Activated CD4-positive, CD25-positive, alpha-beta regulatory T cell treated with anti-CD3 and anti-CD28 coated beads, Interleukin-2, amount 50 U/mL, for 16 hours (primary cell): ENCODE results near the gene CNGA4.
"Not testable (repeated sequence)": the region's sequence is repeated elsewhere in the genome, so short reads cannot be mapped to it uniquely, and the experiment has no call there.

Experiments
- DNase-seq: peaks from one replicate; pipeline ENCODE4 v3.0.0-alpha.2; 2020; ENCODE audit warnings: low read depth, low spot score

The CNGA4 gene

DNA sequence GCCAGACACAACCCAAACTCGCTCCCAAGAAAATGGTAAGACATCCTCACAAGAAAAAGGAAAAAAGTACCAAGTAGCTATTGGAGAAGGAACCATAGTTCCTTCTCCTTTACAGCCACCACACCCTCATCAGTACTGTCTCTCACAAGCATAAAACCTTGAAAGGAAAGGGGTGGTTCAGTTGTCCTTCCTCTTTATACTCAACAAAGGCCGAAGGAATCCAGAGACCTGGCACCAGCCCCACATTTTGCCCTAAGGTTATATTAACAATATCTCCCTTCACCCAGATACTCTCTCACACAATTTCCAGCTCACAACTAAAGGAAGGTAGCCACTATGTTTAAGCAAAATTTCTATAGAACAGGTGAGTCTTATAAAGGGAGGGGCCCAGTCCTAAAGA is 13.0 kb upstream of the CNGA4 start:
- DNase-seq, result no peak

DNA sequence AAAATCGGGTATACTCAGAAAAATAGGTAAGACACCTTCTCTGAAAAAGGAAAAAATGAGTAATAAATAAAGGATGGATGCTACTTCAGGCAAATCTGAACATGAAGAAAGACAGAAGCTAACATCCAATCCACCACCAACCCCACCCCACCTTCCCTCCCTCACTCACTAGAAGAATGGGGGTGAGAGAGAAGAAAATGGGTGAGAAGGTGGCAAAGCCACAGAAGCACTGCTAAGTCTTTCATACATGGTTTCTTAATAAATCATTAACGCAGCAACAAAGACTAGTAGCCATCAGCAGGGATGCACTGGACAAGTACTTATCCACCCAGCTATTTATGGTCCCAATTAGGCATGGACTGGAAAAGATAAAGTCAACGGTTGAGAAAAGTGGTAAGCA is 10.4 kb upstream of the CNGA4 start:
- DNase-seq, result no peak

DNA sequence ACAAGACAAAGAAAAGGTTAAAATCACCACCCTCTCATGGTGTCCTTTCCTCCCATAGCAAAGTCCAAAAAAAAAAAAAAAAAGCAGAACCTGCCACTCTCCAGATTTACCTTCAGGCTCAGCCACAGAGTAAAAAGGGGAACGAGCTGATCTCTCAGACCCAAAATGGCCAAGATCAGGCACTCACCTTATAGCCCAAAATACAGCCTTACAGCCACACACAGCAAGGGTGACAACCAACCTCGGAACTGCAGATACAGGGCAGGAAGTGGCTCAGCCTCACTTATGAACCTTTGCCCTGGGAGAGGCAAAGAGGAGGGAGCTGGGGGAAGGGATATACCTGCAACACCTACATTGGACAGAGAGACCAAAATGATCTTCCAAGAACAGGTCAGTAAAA is 9.0 kb upstream of the CNGA4 start:
- DNase-seq, result no peak

DNA sequence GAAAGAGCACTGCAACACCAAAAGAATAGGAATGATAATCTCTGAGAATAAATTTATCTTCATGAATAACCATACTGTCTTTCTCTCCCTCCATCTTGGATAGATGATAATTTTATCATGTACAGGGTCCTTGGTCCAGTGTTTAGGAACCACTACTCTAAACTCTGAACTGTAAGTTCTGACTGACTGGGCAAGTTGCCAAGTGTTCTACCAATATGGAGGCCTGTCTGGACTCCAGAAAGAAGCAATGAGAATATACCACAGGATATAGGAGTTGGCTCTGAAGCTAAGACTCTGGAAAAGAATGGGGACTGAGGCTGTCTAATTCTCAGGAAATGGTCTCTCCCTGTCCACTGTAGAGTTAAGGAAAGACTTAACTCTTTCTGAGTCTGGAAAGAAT is 6.0 kb upstream of the CNGA4 start:
- no peak for DNase-seq

DNA sequence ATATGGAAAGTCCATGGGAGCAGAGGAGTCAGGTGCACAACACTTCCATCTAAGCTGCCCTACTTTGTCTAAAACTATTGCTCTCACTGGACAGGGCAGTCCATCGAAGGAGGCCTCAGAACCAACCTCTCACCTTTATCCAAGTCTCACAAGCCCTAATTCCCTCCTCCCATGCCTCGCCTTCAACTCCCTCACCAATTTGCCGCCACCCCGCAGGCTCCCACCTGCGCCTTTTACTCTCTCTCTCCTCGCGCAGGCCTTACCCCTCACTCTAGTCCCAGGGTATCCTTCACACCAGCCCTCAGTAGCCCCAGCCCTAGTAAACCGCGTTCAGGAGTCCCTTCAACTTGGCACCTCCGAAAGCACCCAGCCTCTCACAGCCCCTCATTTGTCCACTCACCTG is 4.9 kb upstream of the CNGA4 start:
- DNase-seq, result no peak

DNA sequence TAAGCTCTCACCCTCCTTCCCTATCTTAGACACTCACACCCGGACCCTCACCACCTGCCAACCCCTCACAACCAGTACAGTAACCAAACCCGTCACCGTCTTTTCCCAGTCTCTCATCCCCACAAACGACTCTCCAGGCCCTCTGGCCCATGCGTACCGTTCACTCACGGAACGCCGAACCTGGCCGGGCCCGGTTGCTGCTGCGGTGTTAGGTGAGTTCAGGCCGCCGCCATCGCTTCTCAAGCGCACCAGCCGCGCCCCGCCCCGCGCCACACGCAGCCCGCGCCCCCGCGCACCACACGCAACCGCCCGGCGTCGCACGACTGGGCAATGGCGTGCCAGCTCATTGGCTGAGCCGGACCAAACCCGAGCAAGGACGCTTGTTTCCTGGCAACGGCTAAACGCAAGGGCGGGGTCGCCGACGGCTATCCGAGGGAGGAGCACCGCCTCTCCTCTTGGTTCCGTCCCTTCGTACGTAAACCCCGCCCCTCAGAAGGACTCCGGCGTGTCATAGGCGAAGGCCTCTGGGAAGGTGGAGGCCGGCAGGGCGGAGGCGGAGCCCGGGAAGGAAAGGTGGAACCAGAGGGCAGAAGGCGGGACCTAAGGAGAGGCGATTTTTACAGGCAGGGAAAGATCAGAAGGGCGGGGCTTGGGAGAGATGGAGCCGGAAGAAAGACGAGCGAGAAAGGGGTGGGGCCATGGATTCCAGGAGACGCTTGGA is 4.3 kb upstream of the CNGA4 start, which contains the start of gene FHIP1B:
TSS of gene FHIP1B (minus strand) at position 250 of the 721 bp plus-strand sequence. CDS start 10,120 bp downstream, outside the sequence.
- peak; percentile 98 for DNase-seq

DNA sequence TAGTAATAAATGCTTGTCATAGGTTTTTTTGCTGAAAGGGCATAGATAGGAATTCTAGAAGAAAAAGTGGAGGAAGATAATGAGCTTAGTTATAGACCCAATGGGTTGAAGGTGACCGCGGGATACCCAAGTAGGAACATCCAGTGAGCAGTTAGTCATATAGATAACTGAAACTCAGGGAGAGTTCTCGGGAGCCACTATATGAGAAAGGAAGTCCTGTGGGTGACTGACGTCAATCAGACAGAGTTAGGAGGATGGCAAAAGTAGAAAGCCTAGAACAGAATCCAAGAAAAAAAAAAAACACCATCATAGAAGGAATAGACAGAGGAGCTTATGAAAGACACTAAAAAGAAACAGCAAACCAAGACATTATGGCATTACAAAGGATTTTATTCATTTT is 1.6 kb upstream of the CNGA4 start:
- DNase-seq, result no peak

DNA sequence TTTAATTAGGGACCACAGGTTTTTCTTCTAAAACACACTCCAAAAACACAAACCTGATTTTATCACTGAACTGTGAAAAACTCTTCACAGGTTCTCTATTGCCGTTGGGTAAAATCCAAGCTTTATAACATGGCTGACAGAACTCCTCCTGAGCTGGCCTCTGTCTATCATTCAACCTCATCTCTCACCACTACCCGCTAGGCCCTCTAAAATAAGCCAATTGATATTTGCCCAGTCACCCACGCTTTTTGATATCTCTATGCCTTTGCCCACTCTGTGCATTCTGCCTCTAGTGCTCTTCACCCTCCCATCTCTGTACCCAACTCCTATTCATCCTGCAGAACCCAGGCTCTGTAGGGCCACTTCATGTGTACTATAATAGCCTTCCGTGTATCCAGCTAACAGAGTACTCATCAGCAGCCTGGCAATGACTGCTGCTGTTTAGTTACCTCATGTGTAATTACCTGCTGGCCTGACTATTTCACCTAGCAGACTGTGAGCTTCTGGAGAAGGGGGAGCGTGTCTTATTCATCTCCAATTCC is 1.1 kb upstream of the CNGA4 start:
- no peak for DNase-seq

DNA sequence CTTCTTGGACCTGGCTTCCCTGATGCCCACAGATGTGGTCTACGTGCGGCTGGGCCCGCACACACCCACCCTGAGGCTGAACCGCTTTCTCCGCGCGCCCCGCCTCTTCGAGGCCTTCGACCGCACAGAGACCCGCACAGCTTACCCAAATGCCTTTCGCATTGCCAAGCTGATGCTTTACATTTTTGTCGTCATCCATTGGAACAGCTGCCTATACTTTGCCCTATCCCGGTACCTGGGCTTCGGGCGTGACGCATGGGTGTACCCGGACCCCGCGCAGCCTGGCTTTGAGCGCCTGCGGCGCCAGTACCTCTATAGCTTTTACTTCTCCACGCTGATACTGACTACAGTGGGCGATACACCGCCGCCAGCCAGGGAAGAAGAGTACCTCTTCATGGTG is 1.2 kb downstream of the CNGA4 start:
- DNase-seq, result no peak

DNA sequence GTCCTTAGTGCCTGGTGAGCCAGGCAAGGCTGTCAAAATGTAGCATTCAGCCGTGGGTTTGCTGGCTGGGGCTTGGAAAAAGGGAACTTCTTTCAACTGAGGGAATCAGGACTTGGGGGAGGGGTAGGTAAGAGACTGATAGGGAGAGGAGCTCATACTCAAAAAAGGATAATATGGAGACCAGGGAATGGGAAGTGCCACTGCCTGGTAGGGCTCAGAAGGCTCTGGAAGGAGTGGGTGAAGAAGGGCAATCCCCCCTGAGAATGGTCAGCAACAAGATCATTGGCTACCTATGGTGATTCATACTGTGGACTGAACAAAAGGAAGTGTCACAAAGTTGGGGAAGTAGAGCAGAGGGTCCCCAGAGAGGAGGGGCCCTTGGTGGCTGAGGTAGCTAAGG is 1.9 kb downstream of the CNGA4 start:
- DNase-seq, result no peak

DNA sequence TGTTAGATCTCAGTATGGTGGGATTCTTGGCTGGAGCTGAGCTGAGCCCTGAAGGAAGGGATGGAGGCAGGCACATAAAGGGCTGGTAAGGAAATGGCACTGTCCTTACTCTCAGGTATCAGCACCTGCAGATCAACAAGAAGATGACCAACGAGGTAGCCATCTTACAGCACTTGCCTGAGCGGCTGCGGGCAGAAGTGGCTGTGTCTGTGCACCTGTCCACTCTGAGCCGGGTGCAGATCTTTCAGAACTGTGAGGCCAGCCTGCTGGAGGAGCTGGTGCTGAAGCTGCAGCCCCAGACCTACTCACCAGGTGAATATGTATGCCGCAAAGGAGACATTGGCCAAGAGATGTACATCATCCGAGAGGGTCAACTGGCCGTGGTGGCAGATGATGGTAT is 2.4 kb downstream of the CNGA4 start:
- no peak for DNase-seq

DNA sequence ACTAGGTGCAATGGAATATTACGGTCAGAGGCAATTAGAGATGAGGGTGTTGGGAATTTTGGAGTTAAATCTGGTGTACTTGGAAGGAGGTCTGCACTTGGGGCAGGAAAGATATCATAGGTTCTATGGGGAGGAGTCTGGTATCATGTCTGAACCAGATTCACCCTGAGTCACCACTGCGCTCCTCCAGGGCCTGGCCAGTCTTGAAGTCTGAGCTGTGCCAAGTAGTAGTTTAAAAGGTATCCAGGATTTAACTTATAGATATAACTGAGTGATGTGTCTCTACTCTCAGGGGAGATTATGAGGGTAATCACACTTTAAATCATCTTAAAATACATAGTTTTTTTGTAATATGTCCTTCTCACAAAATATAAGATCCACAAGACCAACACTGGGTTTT is 6.6 kb downstream of the CNGA4 start:
- DNase-seq, result no peak

DNA sequence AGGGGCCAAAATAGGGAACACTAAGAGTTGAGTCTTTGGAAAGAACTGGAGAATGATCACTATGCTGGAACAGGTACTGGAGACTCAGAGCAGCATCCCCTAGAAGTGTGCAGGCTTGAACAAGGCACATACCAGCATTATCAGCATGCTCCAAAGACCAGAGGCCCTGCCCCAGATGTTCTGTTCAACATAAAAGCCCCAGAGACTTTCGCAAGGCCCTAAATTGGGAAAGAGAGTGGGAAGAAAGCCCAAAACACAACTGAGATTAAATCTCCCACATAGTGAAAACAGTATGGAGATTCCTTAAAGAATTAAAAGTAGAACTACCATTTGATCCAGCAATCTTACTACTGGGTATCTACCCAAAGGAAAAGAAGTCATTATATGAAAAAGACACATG is 9.4 kb downstream of the CNGA4 start:
- DNase-seq, result no peak

DNA sequence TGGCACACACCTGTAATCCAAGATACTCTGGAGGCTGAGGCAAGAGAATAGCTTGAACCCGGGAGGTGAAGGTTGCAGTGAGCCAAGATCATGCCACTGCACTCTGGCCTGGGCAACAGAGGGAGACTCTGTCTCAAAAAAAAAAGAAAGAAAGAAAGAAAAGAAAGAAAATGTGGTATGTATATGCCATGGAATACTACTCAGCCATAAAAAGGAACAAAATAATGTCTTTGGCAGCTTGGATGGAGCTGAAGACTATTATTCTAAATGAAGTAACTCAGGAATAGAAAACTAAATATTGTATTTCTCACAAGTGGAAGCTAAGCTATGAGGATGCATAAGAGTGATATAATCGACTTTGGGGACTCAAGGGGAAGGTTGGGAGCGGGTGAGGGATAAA is 10.0 kb downstream of the CNGA4 start:
- DNase-seq, result not testable (repeated sequence)

DNA sequence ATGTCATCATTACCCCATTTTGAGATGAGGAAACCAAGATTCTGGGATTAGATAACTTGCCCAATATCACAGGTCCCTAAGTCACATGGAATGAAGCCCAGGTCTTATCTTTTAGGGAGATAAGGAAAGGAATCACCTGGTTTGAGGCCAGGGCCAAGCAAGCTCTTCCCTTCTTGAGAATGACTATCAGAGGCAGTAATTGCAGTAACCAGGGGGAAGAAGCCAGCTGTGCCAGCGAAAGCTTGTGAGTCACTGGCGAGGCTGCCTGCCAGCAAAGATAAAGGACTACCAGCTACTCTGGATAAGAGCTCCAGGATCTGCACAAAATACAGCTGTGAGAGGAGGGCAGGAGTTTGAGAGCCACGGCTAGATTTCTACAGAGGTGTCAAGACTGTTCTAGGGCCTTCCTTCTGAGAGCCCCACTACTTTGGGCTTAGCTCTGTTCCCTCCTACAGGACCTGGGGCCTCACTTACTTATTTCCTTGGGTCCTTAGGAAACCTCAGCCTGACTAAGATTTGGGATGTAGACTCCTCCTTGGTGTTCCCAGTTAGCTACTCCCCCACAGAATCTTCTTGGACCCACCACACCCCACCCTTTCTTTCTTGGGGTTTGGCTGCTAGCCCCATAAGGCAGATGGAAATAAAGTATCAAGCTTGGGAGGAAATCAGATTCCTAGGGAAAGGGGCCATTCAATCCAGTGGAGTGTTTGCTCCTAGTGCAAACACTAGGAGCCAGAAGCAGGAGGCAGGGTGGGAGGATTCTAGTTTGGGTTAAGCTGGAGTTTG is 11.1 kb downstream of the CNGA4 start:
- no peak for DNase-seq

DNA sequence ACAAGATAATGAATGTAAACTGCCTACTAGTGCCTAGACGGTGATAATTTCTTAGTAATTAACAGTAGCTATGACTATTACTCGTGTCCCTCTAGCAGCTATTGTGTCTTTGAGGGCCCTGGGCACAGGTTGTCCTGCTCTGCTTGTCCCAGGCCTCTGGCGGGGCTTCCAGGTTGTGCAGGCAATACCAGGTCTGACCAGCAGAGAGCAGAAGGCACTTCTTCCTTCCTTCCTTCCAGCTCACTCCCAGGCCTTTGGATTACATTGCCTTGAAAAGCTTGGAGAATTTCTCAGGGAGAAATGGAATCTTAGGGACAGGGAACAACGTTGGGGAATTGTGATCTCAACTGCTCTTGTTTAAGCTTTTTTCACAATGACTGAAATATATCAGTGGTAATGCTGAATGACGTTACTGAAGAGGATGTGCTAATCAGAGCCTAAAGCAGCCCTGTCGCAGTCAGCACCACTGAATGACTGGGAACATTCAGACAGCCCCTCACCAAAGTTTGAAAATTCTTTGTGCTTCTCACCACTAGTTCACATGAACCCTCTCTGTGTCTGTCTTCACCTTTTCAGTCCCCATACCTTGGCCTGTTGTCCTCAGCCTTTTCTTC is 12.3 kb downstream of the CNGA4 start:
- no peak for DNase-seq

DNA sequence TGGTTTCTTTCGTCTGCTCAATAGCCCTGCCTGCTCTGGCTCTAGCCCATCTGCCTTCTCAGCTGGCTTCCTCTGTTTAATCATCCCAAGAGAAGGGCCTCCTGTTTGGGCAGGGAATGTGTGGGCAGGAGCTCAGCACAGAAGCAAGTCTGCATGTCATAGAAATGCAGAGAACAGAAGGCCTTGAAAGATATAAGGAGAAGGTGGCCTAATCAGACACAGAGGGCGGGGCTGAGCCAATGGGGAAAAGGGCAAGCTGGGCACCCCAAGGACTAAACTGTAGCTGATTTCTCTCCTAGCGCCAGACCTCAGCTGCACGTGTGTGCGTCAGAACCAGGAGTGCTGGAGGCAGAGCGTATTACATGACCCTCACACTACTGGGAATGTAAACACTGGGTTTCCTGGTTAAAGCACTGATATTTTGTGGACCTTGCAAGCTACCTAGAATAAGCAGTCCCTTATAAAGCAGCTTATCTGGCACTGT is 13.1 kb downstream of the CNGA4 start:
- no peak for DNase-seq

DNA sequence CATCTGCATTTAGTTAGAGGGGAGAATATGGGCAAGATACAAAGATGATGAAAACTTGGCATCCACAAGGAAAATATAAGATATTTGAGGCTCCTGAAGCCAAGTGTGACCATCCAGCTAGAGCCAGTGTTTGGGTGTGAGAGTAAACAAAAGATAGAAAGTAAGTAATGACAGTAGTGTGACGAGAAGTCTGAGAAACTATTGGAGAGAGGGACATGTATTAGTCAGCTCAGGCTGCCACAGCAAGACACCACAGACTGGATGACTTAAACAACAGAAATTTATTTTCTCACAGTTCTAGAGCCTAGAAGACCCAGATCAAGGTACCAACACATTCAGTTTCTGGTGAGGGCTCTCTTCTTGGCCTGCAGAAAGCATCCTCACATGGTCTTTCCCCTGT is 14.3 kb downstream of the CNGA4 start:
- DNase-seq, result no peak

DNA sequence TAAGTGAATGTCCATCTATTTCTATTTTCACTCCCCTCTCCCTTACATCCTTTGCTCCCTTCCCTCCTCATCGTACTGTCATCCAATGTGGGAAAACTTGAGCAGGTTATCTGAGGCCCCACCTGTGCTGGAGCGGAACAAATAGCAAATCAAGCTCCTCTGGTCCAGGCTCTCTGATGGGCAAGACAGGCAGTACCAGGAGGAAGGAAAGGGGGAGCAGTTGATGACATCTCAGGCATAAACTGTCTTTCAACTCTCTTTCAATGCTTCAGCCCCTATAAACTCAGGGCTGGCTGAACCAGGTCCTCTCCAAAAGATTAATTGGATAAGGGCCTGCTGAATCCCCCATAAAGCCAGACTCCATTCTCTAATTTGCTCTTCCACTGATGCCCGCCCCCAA is 19.3 kb downstream of the CNGA4 start:
- no peak for DNase-seq

DNA sequence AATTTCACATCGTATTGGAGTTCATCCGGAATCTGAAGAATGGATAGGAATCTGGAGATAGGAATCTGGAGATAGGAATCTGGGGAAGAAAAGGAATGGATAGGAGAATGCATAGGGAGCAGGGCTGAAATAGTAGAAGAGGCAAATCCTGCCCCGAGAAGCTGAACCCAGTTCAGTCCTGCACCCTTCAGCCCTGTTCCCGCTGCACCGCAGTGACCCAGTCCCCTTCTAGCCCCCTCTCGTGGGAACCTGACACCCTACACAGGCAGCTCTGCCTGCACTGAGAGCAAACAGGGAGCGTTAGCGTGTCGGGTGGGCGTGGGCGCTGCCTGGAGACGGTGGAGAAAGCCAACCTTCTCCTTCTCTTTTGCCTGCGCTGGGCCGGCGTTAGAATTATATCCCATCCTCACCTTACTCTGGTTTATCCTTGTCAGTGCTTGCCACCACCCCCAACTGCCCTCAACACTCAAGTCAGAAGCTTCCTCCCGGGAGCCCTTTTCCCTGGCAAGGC is 19.7 kb downstream of the CNGA4 start:
- DNase-seq, result no peak

DNA sequence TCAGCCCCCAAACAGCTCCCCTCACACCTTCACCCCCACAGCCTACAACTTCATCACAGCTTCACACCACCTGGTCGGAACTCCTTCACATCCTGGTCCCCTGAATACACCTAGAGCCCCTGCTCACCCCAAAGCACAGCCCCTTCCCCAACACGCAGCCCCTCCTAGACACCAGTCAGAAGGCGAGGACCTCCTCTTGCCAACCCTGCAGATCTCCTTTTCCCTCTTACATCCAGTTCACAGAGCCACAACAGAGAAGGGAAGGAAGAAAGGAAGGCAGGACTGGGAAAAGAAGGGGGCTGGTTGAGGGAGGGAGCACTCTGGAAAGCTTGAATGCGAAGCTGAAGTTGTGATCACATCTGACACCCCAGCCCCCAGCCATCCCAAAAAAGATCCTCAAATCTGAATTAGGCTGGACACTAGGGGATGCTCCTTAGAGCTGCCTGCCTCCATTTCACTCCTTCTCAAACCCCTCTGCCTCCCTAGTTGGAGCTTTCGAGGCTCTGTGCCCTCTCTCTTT is 21.4 kb downstream of the CNGA4 start:
- no peak for DNase-seq

DNA sequence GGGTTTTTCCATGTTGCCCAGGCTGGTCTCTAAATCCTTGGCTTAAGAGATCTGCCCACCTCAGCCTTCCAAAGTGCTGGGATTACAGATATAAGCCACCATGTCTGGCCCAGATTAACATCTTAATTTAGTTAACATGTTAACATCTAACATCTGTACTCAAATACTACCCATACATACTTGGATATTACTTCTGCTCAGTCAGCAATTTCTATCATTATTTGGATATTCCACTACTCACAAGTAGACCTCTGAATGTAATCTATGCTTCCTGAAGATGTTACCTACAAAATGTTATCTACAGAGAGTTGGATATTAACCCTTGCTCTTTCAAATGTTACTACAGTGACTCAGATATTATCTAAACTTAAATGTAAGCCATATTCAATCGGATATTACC is 24.8 kb downstream of the CNGA4 start:
- DNase-seq, result no peak
